ENCODE data around the gene ARHGAP42.

The ARHGAP42 gene

GRCh38 chr11:100878474-100878873 lies 191.4 kb downstream of the ARHGAP42 start:
- DNase-seq (ENCODE audit: low read depth), result no peak
- TF ChIP-seq CTCF (IDR thresholded peaks at IDR 0.05; ENCODE audit: control insufficient read depth, extremely low read depth, insufficient read depth), result no peak
- H3K4me3 ChIP-seq (ENCODE audit: low read depth, low read length), result no peak overlapping the region

DNA sequence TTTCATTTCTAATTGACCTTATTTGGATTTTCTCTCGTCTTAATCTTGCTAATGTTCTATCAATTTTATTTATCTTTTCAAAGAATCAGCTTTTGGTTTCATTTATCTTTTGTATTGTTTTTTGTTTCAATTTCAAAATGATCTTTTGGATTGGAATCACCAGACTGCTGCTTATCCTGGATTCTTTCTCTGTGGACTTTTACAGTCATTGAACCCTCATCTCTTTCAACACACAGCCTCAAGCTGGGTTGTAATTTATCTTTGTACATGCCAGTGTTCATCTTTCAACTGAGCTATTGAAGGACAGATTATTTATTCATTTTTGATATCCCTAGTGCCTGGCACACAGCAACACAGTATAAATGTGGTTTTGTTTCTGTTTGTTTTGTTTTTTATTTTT lies 195.9 kb downstream of the ARHGAP42 start:
- no peak for DNase-seq (ENCODE audit: low read depth)

GRCh38 chr11:100883830-100884229 lies 196.7 kb downstream of the ARHGAP42 start:
- no peak for TF ChIP-seq CTCF (IDR thresholded peaks at IDR 0.05; ENCODE audit: control insufficient read depth, extremely low read depth, insufficient read depth)
- H3K4me3 ChIP-seq (ENCODE audit: low read depth, low read length), result no peak overlapping the region
- DNase-seq (ENCODE audit: low read depth), result no peak

More for the DNA sequence above, 195.9 kb downstream of the ARHGAP42 start:
- TF ChIP-seq CTCF (IDR thresholded peaks at IDR 0.05; ENCODE audit: control insufficient read depth, extremely low read depth, insufficient read depth), result no peak
- H3K4me3 ChIP-seq (ENCODE audit: low read depth, low read length), result no peak overlapping the region

- H3K4me3 ChIP-seq (ENCODE audit: low read depth, low read length), result no peak overlapping the region
- DNase-seq (ENCODE audit: low read depth), result no peak
- TF ChIP-seq CTCF (IDR thresholded peaks at IDR 0.05; ENCODE audit: control insufficient read depth, extremely low read depth, insufficient read depth), result no peak
These were observed 200.6 kb downstream of the ARHGAP42 start for GRCh38 chr11:100887659-100888058.

DNA sequence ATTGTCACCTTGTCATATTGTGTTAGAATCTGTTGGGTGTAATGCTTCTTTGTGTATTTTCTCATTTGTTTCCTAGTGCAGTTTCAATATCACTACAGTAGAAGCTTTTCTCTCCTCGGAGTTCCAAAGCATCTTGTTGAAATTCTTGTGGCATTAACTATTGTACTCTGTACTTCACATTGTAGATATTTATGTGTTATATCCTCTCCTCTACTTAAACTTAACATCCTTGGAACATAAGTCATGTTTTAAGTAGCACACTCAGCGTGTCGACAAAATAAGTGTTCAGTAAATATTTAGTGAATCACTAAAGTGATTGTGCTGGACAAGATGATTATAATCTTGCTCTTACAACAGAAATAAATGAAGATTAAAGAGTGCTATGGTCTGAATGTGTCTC lies 201.7 kb downstream of the ARHGAP42 start:
- DNase-seq (ENCODE audit: low read depth), result no peak
- H3K4me3 ChIP-seq (ENCODE audit: low read depth, low read length), result no peak overlapping the region
- no peak for TF ChIP-seq CTCF (IDR thresholded peaks at IDR 0.05; ENCODE audit: control insufficient read depth, extremely low read depth, insufficient read depth)

- no peak for DNase-seq (ENCODE audit: low read depth)
- no peak for TF ChIP-seq CTCF (IDR thresholded peaks at IDR 0.05; ENCODE audit: control insufficient read depth, extremely low read depth, insufficient read depth)
- no peak overlapping the region for H3K4me3 ChIP-seq (ENCODE audit: low read depth, low read length)
These were observed 202.7 kb downstream of the ARHGAP42 start for GRCh38 chr11:100889758-100890157.

DNA sequence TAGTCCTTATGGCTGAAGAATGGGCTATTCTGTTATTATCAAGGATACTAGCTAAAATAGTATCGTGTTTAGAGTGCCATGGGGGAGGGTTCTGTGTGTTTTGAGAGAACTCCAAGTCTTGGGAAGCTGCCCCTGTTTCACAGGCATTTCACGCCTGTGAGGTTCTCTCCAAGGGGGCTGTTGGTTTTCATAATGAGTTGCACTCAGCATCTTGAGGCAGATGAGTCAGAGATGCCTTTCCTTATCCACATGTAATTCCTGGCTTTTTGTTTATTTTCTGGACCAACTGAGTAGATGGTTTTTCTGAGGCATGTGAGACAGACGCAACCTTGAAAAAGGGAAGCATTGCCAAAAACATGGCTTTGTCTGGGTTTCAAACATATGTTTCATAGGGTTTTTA lies 203.7 kb downstream of the ARHGAP42 start:
- no peak overlapping the region for H3K4me3 ChIP-seq (ENCODE audit: low read depth, low read length)
- no peak for DNase-seq (ENCODE audit: low read depth)
- TF ChIP-seq CTCF (IDR thresholded peaks at IDR 0.05; ENCODE audit: control insufficient read depth, extremely low read depth, insufficient read depth), result no peak

All from LNCaP clone FGC (cell line).